ENCODE measurements around the gene NUDT19. TPM values are rescaled to one million over a fixed set of nuclear protein-coding genes. Genes with fewer than 3 reads are reported as not detected.

NUDT19 gene
- total and polyA plus RNA-seq, 9 of the 15 experiments (the other 6 are each of a cell fraction or from before 2014, with no cell fraction given) = 9.6 to 38.6 (median 14.4) TPM

DNA sequence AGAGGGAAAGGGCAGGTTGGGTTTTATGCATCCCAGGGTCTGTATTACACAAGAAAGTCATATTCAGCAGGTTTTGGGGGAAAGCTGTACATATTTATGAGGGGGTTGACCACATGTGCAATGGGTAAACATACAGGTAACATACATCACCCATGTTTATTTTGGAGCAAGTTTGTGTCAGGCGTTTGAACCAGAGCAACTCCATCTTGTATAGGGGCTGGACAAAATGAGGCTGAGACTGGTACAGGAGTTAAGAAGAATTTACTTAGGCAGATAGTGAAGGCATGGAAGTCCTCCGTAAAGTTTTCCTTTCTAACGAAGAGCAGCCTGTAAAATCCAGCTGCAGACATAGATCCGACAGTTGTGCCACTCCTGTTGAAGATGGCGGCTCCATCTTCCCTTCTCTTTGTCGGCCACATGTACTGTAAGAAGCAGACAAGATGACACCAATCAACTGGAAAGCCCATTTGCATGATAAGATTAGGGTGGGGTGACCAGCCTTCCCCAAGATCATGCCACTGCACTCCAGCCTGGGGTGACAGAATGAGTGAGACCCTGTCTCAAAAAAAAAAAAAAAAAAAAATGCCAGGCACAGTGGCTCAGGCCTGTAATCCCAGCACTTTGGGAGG lies 4.7 kb upstream of the NUDT19 start (continued):
- TF ChIP-seq, protein P1, sequence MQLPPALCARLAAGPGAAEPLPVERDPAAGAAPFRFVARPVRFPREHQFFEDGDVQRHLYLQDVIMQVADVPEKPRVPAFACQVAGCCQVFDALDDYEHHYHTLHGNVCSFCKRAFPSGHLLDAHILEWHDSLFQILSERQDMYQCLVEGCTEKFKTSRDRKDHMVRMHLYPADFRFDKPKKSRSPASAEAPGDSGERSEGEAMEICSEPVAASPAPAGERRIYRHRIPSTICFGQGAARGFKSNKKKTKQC (CRISPR knock-in tag; IDR thresholded peaks at IDR 0.05) = no peak
- no peak for TF ChIP-seq SRSF3 (IDR thresholded peaks at IDR 0.05; ENCODE audit: insufficient read depth, low read length)
- TF ChIP-seq HSF4 (CRISPR knock-in tag; IDR thresholded peaks at IDR 0.05; ENCODE audit: borderline replicate concordance) = peak; percentile 96
- no peak for TF ChIP-seq EP400 (IDR thresholded peaks at IDR 0.05)
- no peak for TF ChIP-seq NR4A1 (CRISPR knock-in tag; IDR thresholded peaks at IDR 0.05)
- peak; percentile 99 for TF ChIP-seq NR4A1 (tag; IDR thresholded peaks at IDR 0.05)
- no peak for TF ChIP-seq BCOR (IDR thresholded peaks at IDR 0.05)
- TF ChIP-seq ZFP30 (CRISPR knock-in tag; IDR thresholded peaks at IDR 0.05; ENCODE audit: borderline replicate concordance) = no peak
- TF ChIP-seq STAT5B (CRISPR knock-in tag; IDR thresholded peaks at IDR 0.05) = peak; percentile 68; the same call in 1 of the 2 replicates
- no peak for TF ChIP-seq E2F4 (CRISPR knock-in tag; IDR thresholded peaks at IDR 0.05; ENCODE audit: low read depth)
- no peak for TF ChIP-seq PHB (CRISPR knock-in tag; IDR thresholded peaks at IDR 0.05)
- TF ChIP-seq HMG20A (CRISPR knock-in tag; conservative IDR thresholded peaks at IDR 0.05) = peak; percentile 73; the same call in 1 of the 2 replicates
- TF ChIP-seq BCL6 (CRISPR knock-in tag; IDR thresholded peaks at IDR 0.05) = peak; percentile 81; the same call in 1 of the 2 replicates
- TF ChIP-seq NFE2L1 (tag; IDR thresholded peaks at IDR 0.05; ENCODE audit: borderline replicate concordance, low read depth) = peak; percentile 40; the same call in 1 of the 2 replicates
- peak; percentile 63; the same call in 1 of the 2 replicates for TF ChIP-seq PHTF2 (CRISPR knock-in tag; IDR thresholded peaks at IDR 0.05)
- TF ChIP-seq CAMTA2 (CRISPR knock-in tag; conservative IDR thresholded peaks at IDR 0.05) = peak; percentile 86; the same call in 1 of the 2 replicates
- peak; percentile 81 for TF ChIP-seq HDAC8 (tag; IDR thresholded peaks at IDR 0.05)
- no peak for TF ChIP-seq POLR2AphosphoS2 (IDR thresholded peaks at IDR 0.05; ENCODE audit: low read length)
- peak; percentile 85; the same call in 1 of the 2 replicates for TF ChIP-seq ELF4 (CRISPR knock-in tag; IDR thresholded peaks at IDR 0.05)
- no peak for TF ChIP-seq ASH1L (IDR thresholded peaks at IDR 0.05; ENCODE audit: borderline replicate concordance, low read depth, partially characterized antibody)
- TF ChIP-seq RAD51 (IDR thresholded peaks at IDR 0.05; ENCODE audit: borderline replicate concordance, low read depth) = no peak
- TF ChIP-seq, protein P2, sequence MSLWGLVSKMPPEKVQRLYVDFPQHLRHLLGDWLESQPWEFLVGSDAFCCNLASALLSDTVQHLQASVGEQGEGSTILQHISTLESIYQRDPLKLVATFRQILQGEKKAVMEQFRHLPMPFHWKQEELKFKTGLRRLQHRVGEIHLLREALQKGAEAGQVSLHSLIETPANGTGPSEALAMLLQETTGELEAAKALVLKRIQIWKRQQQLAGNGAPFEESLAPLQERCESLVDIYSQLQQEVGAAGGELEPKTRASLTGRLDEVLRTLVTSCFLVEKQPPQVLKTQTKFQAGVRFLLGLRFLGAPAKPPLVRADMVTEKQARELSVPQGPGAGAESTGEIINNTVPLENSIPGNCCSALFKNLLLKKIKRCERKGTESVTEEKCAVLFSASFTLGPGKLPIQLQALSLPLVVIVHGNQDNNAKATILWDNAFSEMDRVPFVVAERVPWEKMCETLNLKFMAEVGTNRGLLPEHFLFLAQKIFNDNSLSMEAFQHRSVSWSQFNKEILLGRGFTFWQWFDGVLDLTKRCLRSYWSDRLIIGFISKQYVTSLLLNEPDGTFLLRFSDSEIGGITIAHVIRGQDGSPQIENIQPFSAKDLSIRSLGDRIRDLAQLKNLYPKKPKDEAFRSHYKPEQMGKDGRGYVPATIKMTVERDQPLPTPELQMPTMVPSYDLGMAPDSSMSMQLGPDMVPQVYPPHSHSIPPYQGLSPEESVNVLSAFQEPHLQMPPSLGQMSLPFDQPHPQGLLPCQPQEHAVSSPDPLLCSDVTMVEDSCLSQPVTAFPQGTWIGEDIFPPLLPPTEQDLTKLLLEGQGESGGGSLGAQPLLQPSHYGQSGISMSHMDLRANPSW (CRISPR knock-in tag; IDR thresholded peaks at IDR 0.05) = no peak
- TF ChIP-seq ZNF778 (CRISPR knock-in tag; IDR thresholded peaks at IDR 0.05) = no peak
- TF ChIP-seq, protein P3, sequence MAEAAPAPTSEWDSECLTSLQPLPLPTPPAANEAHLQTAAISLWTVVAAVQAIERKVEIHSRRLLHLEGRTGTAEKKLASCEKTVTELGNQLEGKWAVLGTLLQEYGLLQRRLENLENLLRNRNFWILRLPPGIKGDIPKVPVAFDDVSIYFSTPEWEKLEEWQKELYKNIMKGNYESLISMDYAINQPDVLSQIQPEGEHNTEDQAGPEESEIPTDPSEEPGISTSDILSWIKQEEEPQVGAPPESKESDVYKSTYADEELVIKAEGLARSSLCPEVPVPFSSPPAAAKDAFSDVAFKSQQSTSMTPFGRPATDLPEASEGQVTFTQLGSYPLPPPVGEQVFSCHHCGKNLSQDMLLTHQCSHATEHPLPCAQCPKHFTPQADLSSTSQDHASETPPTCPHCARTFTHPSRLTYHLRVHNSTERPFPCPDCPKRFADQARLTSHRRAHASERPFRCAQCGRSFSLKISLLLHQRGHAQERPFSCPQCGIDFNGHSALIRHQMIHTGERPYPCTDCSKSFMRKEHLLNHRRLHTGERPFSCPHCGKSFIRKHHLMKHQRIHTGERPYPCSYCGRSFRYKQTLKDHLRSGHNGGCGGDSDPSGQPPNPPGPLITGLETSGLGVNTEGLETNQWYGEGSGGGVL (CRISPR knock-in tag; IDR thresholded peaks at IDR 0.05) = peak; percentile 90

All from K562 (cell line).